C1 segment of cervical spinal cord (tissue), 14 donors: Measurements from ENCODE around the gene MPC1.

ENCODE experiments used
- DNase-seq, 14 donors: peaks; one replicate each; lab custom pipeline; 2025; lab: John Stamatoyannopoulos, UW

The MPC1 gene

DNA sequence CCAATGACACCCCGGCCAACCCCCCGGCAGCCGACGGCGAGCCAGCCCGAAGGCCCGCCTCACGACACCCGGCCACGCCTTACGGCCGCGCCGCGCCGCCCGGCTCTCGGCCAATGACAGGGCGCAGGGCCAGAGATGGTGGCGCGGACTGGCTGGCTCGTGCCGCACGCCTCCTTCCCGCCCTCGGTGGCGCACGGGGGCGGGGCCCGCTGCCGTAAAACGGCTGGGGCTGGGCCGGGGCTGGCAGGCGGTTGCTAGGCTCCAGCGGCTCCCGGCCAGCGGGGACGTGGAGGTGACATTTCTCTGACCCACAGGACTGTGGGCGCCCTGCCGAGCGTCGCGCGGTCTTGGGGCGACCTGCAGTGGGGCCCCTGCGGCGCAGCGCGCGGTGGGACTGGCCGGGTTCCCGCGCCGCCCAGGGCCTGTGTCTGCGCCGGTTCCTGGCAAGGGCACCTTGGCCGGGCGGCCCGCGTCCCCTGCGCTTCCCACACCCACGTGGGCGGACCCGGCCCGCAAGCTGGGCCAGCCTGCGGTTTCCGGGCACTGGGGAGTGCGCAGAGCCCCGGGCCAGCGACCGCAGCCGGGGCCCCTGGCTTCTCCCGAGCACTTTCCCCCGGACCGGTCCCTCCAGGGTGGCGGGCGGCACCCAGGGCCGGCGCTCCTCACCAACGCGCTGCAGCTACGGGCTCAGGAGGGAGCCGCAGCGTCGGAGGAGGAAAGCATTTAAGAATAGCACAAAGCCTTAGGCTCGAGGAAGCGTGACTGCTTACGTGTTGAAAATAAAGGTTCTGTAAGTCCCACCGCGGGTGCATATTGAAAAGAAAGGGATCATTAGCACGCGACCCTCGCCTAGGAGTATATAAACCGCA lies at the start of gene MPC1:
Gene MPC1 (minus strand): TSS at position 8 of the 869 bp plus-strand sequence. CDS start 64 bp downstream, outside the sequence.
- DNase-seq, result peak; percentile 74 to 99 (median 92)

DNA sequence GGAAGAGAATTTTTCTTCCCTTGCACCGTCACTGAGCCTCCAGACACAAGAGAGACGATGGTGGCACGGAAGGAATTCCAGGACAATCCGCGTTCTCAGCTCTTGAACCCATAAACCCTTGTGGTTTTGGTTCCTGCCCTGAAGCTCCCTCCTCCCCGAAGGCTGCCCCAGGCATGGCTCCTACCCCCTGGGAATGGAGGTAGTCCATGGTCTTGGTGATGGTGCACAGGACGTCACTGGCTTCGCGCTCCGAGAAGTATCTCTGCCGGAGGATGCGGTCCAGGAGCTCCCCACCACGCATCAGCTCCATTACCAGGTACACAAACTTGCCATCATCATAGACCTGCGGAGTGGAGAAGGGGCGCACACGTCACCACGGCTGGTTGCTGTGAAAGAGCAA lies 47.5 kb upstream of the MPC1 start:
- no peak for DNase-seq

DNA sequence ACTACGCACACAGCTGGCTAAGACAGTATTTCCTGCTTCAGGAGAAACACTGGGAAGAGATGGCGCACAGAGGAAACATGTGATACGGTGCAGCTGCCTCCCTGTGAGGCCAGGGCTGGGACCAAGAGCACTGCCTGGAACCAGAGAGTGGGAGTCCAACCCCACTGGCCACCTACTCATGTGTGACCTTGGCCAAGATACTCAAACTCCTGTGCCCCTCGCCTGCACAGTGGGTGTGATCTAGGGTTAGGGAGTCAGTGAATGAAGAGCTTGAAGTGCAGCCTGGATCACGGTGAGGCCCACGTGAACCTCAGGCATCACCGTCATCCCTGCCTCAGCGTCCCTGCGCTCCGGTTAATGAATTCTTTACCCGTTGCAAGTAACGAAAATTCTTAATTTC lies 41.7 kb upstream of the MPC1 start:
- DNase-seq, result peak in 2 of 14 donors; percentile 35 to 50

DNA sequence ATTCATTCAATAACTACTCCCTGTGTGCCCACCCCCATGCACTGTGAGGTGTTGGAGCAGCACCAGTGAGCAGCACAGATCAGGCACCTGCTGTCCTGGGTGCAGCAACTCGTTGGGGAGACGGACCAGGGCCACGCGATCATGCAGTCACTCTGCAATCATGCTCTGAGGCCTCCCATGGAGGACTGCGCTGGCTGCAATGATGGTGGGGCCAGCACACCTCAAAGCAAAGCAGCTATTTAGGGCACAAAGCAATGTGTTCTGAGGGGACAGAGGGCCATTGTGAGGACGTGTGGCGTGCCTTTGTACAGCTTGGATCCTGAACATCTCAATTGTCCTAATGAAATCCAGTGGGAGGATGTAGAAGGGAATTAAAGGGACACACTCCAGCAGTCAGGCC lies 41.0 kb upstream of the MPC1 start:
- DNase-seq, result peak in 9 of 14 donors; percentile 30 to 74 (median 40)

DNA sequence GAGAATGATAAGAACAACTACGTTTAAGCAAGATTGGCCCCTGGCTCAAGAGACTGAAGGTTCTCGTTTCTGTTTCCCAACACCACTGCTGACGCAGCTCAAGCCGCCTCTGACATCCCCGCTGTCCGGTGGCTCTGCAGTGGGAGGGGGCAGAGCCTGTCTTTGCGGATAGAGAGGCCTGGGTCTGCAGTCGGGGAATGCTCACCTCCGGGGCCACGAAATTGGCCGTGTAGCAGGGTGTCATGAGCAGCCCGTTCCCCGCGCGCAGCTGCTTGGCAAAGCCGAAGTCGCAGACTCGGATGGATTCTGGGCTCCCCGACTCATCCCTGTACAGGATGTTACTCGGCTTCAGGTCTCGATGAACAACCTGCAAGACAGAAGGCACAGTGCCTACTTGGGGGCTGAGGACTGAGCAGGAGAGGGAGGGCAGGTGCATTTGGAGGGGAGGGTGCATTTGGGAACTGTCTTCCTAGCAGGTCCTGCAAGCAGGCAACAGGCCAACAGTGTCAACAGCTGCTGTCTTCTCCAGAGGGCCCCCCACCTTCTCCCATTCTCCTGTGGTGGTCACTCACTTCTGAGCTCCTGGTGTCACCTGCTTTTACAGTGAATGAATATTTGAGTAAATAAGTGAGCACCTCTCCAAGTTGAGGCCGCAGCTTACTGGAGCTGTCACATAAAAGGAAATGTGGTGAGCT lies 40.5 kb upstream of the MPC1 start:
- peak in 1 of 14 donors; percentile 34 for DNase-seq

DNA sequence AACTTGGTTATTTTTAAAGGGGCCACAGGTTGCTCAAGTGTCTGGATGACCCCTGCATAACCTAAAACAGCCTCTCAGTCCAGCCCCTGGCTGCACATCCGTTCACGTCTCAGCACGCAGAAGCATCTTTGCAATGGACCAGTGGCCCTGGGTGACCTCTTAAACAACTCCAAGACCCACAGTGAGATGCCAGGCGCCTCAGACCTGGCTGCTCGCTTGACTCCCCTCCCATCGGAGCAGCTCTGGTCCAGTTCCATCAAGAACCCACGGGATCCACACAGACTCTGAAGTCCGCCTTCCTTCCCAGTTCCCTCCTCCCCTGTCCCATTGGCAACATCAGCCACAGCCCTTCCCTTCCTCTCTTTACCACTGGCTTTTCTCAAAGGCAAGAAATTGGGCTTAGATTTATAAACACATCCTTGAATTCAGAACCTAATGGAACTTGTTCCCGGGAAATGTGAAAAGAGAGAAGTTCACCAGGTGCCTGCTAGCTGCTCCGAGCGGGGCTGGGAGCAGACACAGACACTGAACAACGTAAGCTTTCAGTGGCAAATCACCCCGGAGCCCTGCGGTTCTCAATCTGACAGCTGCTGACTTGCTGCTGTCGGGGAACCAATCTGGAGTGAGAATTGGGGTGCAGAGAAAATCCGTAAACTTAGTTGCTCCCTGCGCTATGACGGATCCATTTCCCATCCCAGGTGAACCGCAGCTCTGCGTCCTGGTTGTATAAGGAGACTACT lies 39.6 kb upstream of the MPC1 start:
- peak in 2 of 14 donors; percentile 37 to 39 for DNase-seq

DNA sequence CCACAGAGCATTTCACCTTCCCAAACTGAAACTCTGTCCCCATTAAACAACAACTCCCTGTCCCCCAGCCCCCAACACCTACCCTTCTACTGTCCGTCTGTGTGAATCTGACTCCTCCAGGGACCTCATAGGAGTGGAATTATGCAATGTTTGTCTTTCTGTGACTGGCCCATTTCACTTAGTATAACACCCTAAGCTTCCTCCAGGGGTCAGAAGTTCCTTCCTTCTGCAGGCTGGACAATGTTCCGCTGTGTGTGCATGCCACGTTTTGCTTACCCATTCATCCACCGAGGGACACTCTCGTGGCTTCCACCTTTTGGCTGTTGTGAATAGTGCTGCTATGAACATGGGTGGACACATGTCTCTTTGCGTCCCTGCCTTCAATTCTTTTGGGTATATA lies 37.6 kb upstream of the MPC1 start:
- DNase-seq, result peak in 6 of 14 donors; percentile 24 to 34 (median 28)

DNA sequence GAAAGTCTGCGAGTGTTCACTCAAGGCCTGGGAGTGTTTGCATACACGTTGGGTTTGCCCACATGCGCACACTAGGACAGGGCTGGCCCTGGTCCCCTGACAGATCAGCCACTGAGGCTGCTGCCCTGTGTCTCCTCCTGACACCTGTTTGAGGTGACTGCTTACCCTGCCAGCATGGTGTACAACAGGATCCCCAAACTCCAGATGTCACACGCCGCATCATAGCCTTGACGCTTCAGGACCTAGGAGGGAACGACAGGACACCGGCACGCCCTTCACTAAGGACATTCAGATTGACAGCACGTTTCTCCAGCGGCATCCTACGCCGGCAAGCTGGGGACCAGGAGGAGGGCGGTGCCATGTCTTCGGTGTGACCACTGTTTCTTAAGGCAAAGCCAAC lies 37.0 kb upstream of the MPC1 start:
- DNase-seq, result no peak

DNA sequence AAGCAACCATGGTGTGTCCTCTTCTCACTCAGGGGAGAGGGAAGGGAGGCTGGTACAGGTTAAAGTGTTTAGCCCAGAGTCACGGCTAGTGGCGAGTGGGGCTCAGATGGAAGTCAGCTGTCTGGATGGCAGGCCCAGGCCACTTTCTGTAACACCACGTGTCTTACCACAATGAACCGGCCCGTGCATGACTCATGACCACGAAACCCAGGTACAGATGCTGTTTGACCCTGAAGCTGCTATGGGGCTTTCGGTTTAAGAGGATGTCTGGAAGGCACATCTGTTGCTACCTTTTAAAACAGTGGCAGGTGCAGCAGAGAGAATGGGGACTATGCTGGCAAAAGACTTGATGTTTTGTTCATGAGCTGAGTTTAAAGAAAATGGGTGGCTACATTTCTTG lies 36.5 kb upstream of the MPC1 start:
- no peak for DNase-seq

DNA sequence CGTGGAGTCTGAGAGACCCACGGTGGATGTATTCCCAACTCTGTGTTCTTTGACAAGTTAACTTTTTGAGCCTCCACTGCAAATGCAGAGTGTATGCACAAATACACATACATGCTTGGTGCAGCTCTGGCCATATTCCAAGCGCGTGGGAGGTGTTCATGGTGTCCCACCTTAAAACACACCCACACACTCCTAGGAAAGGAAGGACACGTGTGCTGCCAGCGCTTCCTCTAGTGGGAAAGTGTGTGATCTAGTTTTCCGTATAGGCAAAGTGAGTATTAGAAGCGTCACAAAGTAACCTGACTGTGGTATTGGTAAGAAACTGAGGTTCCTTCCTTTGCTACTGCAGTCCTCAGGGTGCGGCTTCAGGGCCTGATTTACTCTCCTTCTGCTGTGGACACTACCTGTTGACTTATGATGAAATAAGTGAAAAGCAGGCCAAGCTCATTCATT lies 36.0 kb upstream of the MPC1 start:
- no peak for DNase-seq

DNA sequence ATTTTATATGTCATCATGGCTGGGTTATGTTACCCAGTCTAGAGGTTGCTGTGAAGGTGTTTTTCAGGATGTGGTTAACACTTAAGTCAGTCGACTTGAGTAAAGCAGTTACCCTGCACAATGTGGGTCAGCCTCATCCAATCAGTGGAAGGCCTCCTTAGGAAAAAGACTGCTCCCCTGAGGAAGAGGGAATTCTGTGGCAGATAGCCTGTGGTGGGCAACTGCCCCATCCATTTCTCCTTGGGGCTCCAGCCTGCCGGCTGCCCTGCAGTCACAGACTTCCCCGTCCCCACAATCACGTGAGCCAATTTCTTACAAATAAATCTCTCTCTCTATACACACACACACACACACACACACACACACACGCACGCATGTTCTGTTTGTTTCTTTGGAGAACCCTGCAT lies 34.5 kb upstream of the MPC1 start:
- DNase-seq, result no peak

DNA sequence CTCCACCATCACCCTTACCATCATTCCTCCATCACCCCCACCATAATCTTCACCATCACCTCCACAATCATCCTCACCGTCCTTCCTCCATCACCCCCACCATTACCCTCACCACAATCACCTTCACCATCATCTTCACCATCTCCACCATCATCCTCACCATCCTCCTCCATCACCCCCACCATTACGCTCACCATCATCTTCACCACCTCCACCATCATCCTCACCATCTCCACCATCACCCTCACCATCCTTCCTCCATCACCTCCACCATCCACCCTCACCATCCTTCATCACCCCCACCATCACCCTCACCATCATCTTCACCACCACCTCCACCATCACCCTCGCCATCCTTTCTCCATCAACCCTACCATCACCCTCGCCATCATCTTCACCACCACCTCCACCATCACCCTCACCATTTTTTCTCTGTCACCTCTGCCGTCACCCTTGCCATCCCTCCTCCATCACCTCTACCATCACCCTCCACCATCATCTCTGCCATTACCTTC lies 33.1 kb upstream of the MPC1 start:
- no peak for DNase-seq

DNA sequence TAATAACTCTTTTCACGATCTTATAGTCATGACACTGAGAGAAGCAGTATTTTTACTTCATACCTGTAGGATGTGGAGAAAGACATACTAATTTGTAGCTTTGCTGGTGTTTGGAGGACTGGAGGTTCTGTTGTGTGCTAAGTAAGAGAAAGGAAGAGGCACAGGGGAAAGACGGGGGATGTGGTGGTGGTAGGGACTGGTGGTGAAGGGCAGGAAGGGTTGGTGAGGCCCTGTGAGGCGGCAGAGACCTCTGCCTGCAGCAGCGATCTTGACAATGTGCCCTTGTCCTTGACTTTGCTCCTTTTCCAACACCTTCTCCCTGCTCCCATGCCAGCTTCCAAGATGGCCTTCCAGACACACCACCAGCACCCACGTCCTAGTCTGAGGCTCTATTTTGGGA lies 32.6 kb upstream of the MPC1 start:
- DNase-seq, result no peak

DNA sequence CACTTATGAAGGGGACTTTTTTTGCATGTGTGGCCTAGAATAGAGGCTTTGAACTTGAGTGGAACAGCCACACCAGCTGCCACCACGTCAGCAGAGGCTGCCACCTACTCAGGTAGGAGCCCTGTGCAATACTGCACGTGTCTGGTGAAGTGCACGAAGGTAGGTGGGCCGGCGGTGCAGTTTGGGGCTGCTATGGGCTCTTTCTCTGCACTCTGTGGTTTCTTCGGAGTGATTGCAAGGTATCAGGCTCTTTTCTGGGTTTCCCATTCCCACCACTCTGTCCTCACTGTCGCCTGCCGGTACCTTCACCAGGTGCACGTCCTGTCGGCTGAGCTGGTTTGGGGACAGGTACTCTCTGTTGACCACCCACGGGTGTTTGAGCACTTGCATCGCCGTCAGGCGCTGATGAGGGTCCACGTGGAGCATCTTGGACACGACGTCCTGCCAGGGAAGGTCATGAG lies 30.8 kb upstream of the MPC1 start:
- no peak for DNase-seq

DNA sequence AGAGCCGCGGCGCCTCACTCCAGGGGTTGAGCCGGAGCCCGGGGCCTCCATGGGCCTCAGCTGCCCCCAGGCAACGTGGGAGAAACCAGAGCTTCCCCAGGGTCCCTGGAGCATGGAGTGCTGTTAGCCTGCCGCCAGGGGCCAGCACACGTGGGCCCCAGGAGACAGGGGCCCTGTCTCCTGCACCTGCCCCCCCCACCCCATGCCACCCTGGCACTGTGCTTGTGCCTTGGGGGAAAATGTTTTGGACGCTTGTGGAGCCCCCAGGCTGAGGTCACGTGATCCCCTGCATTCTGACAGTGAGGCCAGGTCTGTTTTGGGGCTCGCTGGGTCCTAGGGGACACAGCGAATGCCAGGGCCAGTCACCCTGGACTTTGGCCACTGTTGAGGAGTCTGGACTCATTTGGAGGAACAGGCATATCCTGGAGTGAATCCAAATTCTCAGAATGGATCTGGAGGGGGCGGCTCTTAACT lies 30.2 kb upstream of the MPC1 start:
- no peak for DNase-seq

DNA sequence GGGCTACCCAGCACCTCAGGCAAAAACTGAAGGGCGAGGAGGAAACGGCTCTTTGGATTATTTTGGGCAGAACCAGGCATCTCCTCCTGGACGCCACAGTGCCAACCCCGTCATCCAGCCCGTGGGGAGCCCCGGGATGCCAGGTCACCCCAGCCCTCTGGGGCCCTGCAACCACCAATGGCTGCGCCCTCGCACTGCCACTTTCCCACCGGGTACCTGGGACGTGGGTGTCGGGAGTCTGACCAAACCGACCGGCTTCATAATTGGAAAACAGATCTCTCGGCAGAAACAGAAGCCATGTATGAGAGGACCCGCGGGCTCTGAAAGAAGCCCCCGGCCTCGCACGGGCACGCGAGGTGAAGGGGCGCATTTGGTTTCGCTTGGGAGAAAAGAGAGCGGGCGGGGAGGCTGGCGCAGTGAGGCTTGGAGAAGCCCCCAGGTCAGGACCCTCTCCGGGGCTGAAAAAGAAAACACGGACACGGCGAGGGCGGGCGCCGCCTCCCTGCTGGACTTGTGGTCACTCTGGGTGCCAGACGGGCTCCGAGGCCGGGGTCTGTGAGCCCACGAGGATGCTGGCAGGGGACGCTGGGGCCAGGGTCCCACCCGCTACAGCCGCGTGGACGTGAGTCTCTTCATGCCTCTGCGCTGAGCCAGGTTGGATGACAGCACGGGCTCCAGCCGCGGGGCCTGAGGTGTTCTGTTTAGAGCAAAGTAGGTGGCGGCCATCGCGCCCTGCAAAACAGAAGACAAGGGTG lies 29.6 kb upstream of the MPC1 start:
- no peak for DNase-seq

DNA sequence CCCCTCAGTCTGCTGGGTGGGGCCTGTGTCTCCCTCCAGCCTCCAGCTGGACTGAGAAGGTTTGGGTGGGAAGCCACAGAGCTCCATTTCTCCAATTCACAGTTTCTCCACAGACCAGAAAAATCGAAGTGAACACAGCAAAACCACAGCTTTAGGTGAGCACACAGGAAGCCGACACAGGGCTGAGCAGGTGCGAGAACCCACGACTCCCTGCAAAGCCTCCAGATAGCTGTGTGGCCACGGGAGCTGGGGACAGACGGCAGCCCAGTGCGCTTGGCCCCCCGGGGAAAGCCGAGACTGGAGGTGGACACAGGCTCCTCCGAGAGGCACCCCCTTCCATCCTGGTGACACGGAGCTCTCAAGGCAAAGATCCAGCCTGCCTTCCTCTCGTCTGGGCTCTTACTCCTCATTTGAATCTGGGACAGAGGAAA lies 29.0 kb upstream of the MPC1 start:
- DNase-seq, result no peak

DNA sequence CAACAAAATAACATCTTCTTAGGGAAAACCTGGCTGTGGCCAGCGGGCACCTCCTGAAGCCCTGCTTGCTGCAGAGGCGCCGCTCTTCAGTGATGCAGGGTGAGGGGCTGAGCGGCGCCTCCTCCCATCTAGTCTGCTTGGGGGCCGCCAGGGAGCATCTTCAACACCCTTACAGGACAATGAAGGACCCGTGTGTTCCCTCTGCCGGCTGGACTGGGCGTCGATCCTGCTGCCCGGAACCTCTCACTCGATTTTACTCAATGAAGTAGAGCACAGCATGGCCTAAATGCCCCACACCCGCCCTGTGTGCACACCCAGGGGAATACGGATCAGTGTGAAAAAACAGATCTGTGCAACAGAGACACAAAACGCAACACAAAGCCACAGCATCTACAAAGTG lies 28.5 kb upstream of the MPC1 start:
- no peak for DNase-seq

DNA sequence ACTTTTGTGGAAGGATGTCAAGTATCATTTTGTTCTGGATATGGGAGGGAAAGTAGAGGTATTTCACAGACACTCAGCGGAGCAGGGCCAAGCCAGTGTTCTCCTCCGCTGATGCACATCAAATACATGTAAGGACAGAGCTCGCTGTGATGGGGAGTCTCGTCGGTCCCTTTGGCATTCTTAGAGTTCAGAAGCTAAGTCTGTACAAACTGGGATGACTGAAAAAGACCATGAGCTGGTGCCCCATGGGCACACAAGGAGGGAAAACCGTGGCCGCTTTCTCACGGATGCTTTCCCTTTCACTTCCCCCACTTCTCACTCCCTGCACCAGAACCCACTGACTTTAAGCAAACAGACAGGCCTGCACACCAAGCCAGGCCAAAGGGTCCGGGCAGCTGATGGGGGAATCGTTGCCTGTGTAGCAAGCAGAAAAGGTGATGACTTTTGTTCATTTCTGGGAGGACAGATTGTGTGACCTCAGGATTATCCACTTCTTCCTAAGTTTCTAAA lies 27.7 kb upstream of the MPC1 start:
- DNase-seq, result no peak

DNA sequence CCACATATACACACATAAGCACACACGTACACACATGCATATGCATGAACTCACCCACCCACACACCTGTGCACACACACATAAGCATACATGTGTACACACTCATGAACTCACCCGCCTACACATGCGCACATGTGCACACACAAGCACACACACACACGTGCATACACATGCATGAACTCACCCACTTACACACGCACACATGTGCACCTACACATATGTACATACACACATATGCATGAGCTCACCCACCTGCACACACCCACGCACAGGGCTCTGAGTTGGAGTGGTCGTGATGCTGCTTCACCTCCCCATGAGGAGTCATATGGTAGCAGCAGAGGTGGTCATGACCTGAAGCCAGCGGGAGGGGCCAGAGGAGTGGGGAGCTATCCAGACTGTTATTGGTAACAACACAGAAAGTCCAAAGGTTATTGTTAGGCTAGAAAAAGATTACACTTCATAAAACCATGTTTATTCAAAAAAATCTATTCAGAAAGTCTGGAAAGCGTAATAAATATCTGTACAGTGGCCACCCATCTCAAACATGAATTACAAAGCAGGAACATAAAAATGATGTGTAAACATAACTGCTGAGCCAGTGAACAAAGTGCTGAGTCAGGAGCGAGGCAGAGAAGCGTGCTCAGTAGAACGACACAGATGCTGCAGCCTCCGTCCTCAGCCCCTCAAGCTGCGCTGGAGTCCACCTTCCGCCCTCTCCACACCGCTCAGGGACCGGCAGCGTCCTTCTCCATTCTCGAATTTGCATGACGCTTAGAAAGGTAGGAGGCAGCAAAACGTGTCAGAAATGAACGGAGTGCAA lies 26.4 kb upstream of the MPC1 start:
- DNase-seq, result no peak
